GM19043 (cell line): ENCODE measurements around the gene TBKBP1.

Source experiments
- ATAC-seq: cut with Tn5 transposase; IDR thresholded peaks from one replicate; pipeline ENCODE4 v1.9.1; 2021; ENCODE audit warnings: low read depth; ENCODE audit not compliant: unreplicated experiment

Gene TBKBP1

GRCh38 chr17:47697906-47698711 lies 4.1 kb downstream of the TBKBP1 start:
- no peak for ATAC-seq

- ATAC-seq, result no peak
Measured at GRCh38 chr17:47698749-47699535, 5.0 kb downstream of the TBKBP1 start.

GRCh38 chr17:47699536-47699840 lies 5.5 kb downstream of the TBKBP1 start:
- no peak for ATAC-seq

GRCh38 chr17:47700471-47701449 lies 6.8 kb downstream of the TBKBP1 start:
- ATAC-seq, result no peak

GRCh38 chr17:47701608-47702007 lies 7.6 kb downstream of the TBKBP1 start:
- ATAC-seq, result no peak

- ATAC-seq, result no peak
Measured at GRCh38 chr17:47702391-47702995, 8.5 kb downstream of the TBKBP1 start.

GRCh38 chr17:47703191-47703591 lies 9.2 kb downstream of the TBKBP1 start:
- ATAC-seq, result no peak

- ATAC-seq, result no peak
Measured at GRCh38 chr17:47703671-47704070, 9.7 kb downstream of the TBKBP1 start.

- ATAC-seq, result no peak
Measured at GRCh38 chr17:47704116-47704515, 10.2 kb downstream of the TBKBP1 start.

GRCh38 chr17:47704736-47705135 lies 10.8 kb downstream of the TBKBP1 start:
- ATAC-seq, result no peak

GRCh38 chr17:47705536-47706530 lies 11.9 kb downstream of the TBKBP1 start:
- ATAC-seq, result no peak

GRCh38 chr17:47707056-47707804 lies 13.3 kb downstream of the TBKBP1 start:
- no peak for ATAC-seq

- ATAC-seq, result no peak
Measured at GRCh38 chr17:47707884-47708283, 13.9 kb downstream of the TBKBP1 start.

- ATAC-seq, result no peak
Measured at GRCh38 chr17:47708312-47708863, 14.4 kb downstream of the TBKBP1 start.

- no peak for ATAC-seq
Measured at GRCh38 chr17:47708864-47709541, 15.0 kb downstream of the TBKBP1 start.

GRCh38 chr17:47709594-47709993 lies 15.6 kb downstream of the TBKBP1 start:
- no peak for ATAC-seq

GRCh38 chr17:47711366-47712099 lies 17.6 kb downstream of the TBKBP1 start:
- no peak for ATAC-seq
